Stimulated activated CD8-positive, alpha-beta memory T cell treated with anti-CD3 and anti-CD28 coated beads, Interleukin-12 subunit alpha, Interleukin-12 subunit beta, amount 100 ng/mL, for 24 hours (primary cell): ENCODE measurements around the gene KLHL29.

ENCODE experiments used
- DNase-seq: peaks from one replicate; pipeline ENCODE4 v3.0.0-alpha.2; 2020; ENCODE audit errors: extremely low read depth

KLHL29 gene

GRCh38 chr2:23493846-23494245 lies 108.9 kb downstream of the KLHL29 start:
- no peak for DNase-seq

DNA sequence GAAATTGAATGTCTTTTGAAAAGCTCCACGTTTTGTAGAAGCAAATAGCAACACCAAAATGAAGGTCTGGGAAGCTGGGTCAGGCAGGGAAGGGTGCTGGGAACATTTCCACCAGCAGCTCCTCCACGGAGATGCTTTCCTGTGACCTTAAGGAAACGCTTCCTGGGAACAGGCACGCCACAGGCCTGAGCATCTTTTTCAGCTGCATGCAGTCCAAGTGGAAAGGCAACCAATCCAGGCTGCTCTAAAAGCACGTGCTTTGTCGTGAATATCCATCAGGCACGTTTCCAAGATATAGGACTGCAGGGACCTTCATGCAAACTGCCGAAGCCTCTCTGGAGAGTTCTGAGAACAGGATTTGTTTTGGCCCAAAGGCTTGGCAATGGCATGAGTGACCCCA lies 109.3 kb downstream of the KLHL29 start:
- DNase-seq, result no peak

GRCh38 chr2:23495661-23496114 lies 110.7 kb downstream of the KLHL29 start:
- no peak for DNase-seq

GRCh38 chr2:23496456-23496855 lies 111.5 kb downstream of the KLHL29 start:
- DNase-seq, result no peak

GRCh38 chr2:23497063-23497462 lies 112.1 kb downstream of the KLHL29 start:
- no peak for DNase-seq

- DNase-seq, result no peak
Measured at GRCh38 chr2:23497536-23497935, 112.6 kb downstream of the KLHL29 start.

DNA sequence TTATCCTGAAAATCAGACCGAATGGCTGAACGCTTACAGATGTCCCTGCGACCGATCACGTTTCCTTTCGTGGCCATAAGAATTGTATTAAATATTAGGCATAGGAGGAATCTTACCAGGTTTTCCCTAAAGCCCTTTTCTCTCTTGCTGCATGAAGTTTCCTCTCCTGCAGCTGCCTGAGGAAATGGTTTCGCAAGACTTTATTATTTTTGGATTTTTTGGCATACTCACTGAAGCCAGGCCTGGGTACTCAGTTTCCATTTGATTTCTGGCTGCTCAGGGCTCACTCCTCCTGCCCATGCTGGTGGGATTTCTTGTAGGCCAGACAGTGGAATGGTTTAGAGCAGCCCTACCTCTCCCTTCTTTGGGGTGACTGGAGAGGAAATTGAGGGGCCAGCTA lies 114.0 kb downstream of the KLHL29 start:
- DNase-seq, result no peak

- no peak for DNase-seq
Measured at GRCh38 chr2:23499439-23499838, 114.5 kb downstream of the KLHL29 start.

DNA sequence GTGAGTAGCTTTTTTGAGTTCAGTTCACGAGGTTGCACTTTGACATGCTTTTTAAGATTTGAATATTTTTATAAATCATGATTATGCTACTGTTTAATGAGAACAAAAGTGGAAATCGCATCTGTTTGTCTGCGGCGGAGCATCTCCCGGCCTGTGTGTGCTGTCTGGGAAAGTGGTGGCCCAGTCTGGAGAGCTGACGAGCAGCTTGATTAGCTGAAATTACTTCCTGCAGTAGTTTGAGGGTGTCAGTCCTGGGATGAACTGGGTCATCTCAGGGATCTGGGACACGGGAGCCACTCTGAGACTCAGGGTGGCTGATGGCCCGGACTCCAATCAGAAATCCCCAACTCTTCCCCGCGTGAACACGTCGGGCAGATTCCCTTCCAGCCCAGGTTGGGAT lies 115.9 kb downstream of the KLHL29 start:
- no peak for DNase-seq

DNA sequence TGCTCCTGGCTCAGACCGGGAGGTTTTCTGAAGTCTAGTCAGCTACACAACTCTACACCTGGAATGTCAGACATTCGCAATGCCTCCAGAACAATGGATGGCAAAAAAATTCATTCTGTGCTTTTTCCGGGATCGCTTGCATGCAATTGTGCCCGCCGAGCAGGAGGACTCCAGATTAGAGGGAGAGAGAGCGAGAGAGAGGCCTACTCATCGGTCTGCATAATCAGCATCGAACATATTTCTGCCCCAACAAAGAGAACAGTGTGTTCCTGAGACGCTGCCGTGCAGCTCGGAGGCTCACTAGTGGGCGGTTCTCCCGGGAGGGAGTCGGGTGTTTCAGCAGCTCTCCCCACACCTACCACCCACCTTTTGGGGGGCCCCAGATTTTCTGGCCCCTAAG lies 117.1 kb downstream of the KLHL29 start:
- DNase-seq, result no peak

DNA sequence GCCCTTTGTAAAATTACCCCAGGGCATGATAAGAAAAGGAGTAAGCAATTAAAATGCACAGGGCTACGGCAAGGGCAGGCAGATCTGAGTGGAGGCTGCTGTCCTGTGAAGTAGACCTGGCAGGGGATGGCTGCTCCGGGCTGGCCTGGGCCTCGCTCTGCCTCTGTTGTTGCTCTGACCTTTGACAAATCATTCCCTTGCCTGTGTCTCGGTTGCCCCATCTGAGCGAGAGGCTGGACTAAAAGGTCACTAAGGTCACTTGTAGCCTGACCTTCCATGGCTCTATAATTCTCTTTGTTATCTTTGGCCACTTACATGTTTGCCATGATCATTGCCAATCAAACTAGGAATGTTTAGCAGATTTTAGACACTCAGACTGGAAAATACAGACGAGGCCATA lies 118.1 kb downstream of the KLHL29 start:
- no peak for DNase-seq

GRCh38 chr2:23503682-23504081 lies 118.7 kb downstream of the KLHL29 start:
- no peak for DNase-seq

DNA sequence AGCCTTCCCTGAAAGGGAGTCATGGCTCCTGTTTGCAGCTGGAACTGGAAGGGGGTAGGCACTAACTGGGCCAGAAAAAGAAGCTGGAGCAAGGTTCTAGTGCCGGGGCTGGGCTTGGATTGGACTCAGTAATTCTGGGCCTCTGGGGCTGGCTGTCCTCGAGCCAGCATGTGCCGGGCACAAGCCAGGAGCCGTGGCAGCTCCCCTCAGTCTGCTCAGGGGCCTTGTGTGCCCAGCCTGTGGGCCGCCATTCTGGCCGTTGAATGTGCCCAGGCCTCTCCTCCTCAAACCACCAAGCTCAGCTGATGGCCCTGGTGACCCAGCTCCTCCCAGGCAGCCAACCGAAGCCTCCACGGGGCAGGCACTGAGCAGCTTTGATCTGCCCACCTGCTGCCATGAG lies 119.6 kb downstream of the KLHL29 start:
- no peak for DNase-seq

- no peak for DNase-seq
Measured at GRCh38 chr2:23505218-23505983, 120.4 kb downstream of the KLHL29 start.

GRCh38 chr2:23505984-23506380 lies 121.0 kb downstream of the KLHL29 start:
- DNase-seq, result no peak

GRCh38 chr2:23506531-23507266 lies 121.7 kb downstream of the KLHL29 start:
- DNase-seq, result no peak

DNA sequence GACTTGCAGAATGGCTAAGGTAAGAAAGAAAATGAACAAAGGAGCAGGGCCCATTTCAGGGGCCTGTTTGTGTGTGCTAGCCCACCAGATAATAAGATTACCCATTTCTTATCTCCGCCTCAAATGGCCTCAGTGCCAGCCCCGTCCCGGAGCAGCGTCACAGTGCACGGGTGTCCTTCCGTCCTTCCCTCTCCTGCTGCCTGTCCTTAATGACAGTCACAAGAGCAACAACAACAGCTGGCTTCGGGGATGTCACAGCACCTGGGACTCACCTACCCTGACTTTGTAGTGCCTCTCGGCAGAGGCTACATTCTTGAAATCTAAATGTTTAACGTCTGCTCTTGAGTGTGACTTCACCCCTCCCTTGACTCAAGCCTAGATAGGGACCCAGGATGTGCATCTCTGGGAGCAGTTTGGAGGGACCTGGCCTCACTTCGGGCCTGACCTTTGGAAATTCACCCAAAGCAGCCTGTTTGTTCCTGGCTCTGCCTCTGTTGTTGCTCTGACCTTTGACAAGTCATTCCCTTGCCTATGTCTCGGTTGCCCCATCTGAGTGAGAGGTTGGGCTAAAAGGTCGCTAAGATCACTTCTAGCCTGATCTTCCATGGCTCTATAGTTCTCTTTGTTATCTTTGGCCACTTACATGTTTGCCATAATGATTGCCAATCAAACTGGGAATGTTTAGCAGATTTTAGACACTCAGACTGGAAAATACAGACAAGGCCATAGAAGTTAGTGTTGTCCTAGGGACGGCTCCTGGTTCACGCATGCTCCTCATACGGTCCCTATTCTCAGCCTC lies 122.5 kb downstream of the KLHL29 start:
- DNase-seq, result no peak

DNA sequence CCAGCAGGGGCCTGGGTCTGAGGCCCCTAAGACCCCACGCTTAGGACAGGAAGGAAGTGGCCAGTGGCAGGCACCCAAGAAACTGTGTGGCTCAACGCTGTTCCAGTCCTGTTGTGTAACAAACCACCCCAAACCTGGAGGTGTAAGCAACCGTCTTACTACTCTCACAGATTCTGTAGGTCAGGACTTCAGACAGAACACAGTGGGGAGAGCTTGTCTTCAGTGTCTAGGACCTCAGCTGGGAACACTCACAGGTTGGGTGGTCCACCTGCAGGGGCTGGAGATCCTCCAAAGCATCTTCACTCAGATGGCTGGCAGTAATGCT lies 123.0 kb downstream of the KLHL29 start:
- DNase-seq, result no peak

GRCh38 chr2:23509103-23509502 lies 124.1 kb downstream of the KLHL29 start:
- DNase-seq, result no peak

DNA sequence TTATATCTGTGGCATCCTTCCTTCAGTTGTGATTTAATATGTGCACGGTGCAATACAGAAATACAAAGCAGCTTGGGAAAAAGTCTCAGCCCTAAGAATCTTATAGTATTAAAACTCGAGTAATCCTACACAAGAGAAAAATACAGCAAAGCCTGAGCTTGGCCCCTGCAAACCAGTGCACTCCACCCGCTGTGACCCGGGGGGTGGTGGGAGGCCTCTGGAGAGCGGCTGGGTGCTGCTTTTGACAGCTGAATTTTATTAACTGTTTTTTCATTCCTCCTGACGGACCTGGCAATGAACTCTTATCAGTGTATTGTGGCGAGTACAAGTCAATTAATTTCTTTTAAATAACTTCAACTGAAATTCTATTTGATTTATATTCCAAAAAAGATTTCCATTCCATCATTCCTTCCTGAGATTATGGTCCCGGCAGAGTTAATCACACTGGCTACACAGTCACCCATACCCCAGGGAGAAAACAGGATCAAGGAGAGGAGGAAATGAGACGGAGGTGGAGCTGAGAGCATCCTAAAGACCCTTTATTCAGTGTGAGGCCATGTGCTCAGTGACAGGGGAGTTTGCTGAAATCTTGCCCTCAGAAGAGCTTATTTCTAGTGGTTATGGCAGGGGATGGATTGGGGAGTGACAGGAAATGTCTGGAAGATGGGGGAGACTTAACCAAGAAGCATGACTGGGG lies 124.8 kb downstream of the KLHL29 start:
- DNase-seq, result no peak

- DNase-seq, result no peak
Measured at GRCh38 chr2:23510471-23510870, 125.5 kb downstream of the KLHL29 start.

GRCh38 chr2:23512778-23513177 lies 127.8 kb downstream of the KLHL29 start:
- DNase-seq, result no peak
